Measurements from ENCODE around the gene YBX1. TPM values are rescaled to one million over a fixed set of nuclear protein-coding genes. Genes with fewer than 3 reads are reported as not detected.
"Not testable (repeated sequence)": the region's sequence is repeated elsewhere in the genome, so short reads cannot be mapped to it uniquely, and the experiment has no call there.

Gene YBX1
- total RNA-seq, 1 donor from 2014 or later = 538 TPM

GRCh38 chr1:42680055-42680454 lies 2.2 kb upstream of the YBX1 start:
- Mint-ChIP-seq H3K4me3 (ENCODE audit: unreplicated experiment) (peak overlapping the region; percentile 92), H3K27ac (ENCODE audit: unreplicated experiment) (no peak overlapping the region), H3K36me3 (ENCODE audit: unreplicated experiment) (peaks cover 8% of the 10 kb centered on the region), H3K4me1 (ENCODE audit: unreplicated experiment) (peaks cover 28% of the 10 kb centered on the region), H3K27me3 (ENCODE audit: unreplicated experiment) (no peaks in the 10 kb centered on the region), H3K9me3 (ENCODE audit: unreplicated experiment) (no peaks in the 10 kb centered on the region)
- TF ChIP-seq CTCF (IDR thresholded peaks at IDR 0.05) = no peak
- DNase-seq (ENCODE audit: extremely low spot score, unreplicated experiment) = no peak

GRCh38 chr1:42680921-42681683 lies 1.1 kb upstream of the YBX1 start:
- H3K4me3 Mint-ChIP-seq (ENCODE audit: unreplicated experiment) = peak overlapping the region; percentile 92
- H3K4me1 Mint-ChIP-seq (ENCODE audit: unreplicated experiment) = peaks cover 39% of the 10 kb centered on the region
- H3K36me3 Mint-ChIP-seq (ENCODE audit: unreplicated experiment) = peaks cover 11% of the 10 kb centered on the region
- peak overlapping the region; percentile 98 for H3K27ac Mint-ChIP-seq (ENCODE audit: unreplicated experiment)
- TF ChIP-seq CTCF (IDR thresholded peaks at IDR 0.05) = no peak
- H3K27me3 Mint-ChIP-seq (ENCODE audit: unreplicated experiment) = no peaks in the 10 kb centered on the region
- H3K9me3 Mint-ChIP-seq (ENCODE audit: unreplicated experiment) = no peaks in the 10 kb centered on the region
- no peak for DNase-seq (ENCODE audit: extremely low spot score, unreplicated experiment)

GRCh38 chr1:42682484-42682738 lies 193 bp downstream of the YBX1 start:
- not testable (repeated sequence) for H3K9me3 Mint-ChIP-seq (ENCODE audit: unreplicated experiment); DNase-seq (ENCODE audit: extremely low spot score, unreplicated experiment); H3K27me3 Mint-ChIP-seq (ENCODE audit: unreplicated experiment)
- H3K4me1 Mint-ChIP-seq (ENCODE audit: unreplicated experiment) = peaks cover 48% of the 10 kb centered on the region
- H3K27ac Mint-ChIP-seq (ENCODE audit: unreplicated experiment) = peak overlapping the region; percentile 98
- H3K36me3 Mint-ChIP-seq (ENCODE audit: unreplicated experiment) = peaks cover 13% of the 10 kb centered on the region
- peak overlapping the region; percentile 92 for H3K4me3 Mint-ChIP-seq (ENCODE audit: unreplicated experiment)

GRCh38 chr1:42682739-42683531 lies 717 bp downstream of the YBX1 start:
- H3K36me3 Mint-ChIP-seq (ENCODE audit: unreplicated experiment) = peaks cover 18% of the 10 kb centered on the region
- H3K27ac Mint-ChIP-seq (ENCODE audit: unreplicated experiment) = peak overlapping the region; percentile 88
- H3K4me3 Mint-ChIP-seq (ENCODE audit: unreplicated experiment) = peak overlapping the region; percentile 93
- DNase-seq (ENCODE audit: extremely low spot score, unreplicated experiment) = peak; percentile 88
- H3K9me3 Mint-ChIP-seq (ENCODE audit: unreplicated experiment) = no peaks in the 10 kb centered on the region
- TF ChIP-seq CTCF (IDR thresholded peaks at IDR 0.05) = no peak
- H3K4me1 Mint-ChIP-seq (ENCODE audit: unreplicated experiment) = peaks cover 53% of the 10 kb centered on the region
- H3K27me3 Mint-ChIP-seq (ENCODE audit: unreplicated experiment) = no peaks in the 10 kb centered on the region

- TF ChIP-seq CTCF (IDR thresholded peaks at IDR 0.05) = no peak
- Mint-ChIP-seq H3K4me3 (ENCODE audit: unreplicated experiment) (peak overlapping the region; percentile 93), H3K4me1 (ENCODE audit: unreplicated experiment) (peaks cover 61% of the 10 kb centered on the region), H3K9me3 (ENCODE audit: unreplicated experiment) (no peaks in the 10 kb centered on the region), H3K36me3 (ENCODE audit: unreplicated experiment) (peaks cover 20% of the 10 kb centered on the region), H3K27me3 (ENCODE audit: unreplicated experiment) (no peaks in the 10 kb centered on the region), H3K27ac (ENCODE audit: unreplicated experiment) (peak overlapping the region; percentile 88)
- DNase-seq (ENCODE audit: extremely low spot score, unreplicated experiment) = no peak
These were observed 1.9 kb downstream of the YBX1 start for GRCh38 chr1:42684139-42684538.
